Uterus (tissue), 4 donors: ENCODE results near the gene GPN2. TPM values are rescaled to one million over a fixed set of nuclear protein-coding genes. Genes with fewer than 3 reads are reported as not detected.
A peak's percentile ranks its signal among the peaks of the same experiment; 100 is the strongest.
"Not testable (repeated sequence)": the region's sequence is repeated elsewhere in the genome, so short reads cannot be mapped to it uniquely, and the experiment has no call there.

ENCODE experiments used
- DNase-seq, 2 donors: peaks; one replicate each; pipeline ENCODE4 v3.0.0-alpha.2; 2019 to 2020
- H3K27ac ChIP-seq, 2 donors: fragments of 200-600 bp; sonication (generic); 1 replicate in 1 of 2; 2 replicates in 1 of 2; pipeline ENCODE4 v1.5.1; 2016 to 2018
- H3K27me3 ChIP-seq, 2 donors: fragments of 200-600 bp; sonication (generic); one replicate each; pipeline ENCODE4 v1.5.1; 2018 to 2019; ENCODE audit warnings: control low read depth in 1 of 2
- H3K36me3 ChIP-seq, 2 donors: fragments of 200-600 bp; sonication (generic); one replicate each; pipeline ENCODE4 v1.5.1; 2019; ENCODE audit warnings: control low read depth in 1 of 2
- H3K4me1 ChIP-seq, 2 donors: fragments of 200-600 bp; sonication (generic); one replicate each; pipeline ENCODE4 v1.5.1; 2018 to 2019; ENCODE audit warnings: control low read depth in 1 of 2
- H3K4me3 ChIP-seq, 2 donors: fragments of 200-600 bp; sonication (generic); 1 replicate in 1 of 2; 2 replicates in 1 of 2; pipeline ENCODE4 v1.5.1; 2018 to 2019; ENCODE audit warnings: mild to moderate bottlenecking in 1 of 2
- H3K9me3 ChIP-seq, 2 donors: fragments of 200-600 bp; sonication (generic); one replicate each; pipeline ENCODE4 v1.5.1; 2019; ENCODE audit warnings: control low read depth in 1 of 2
- CTCF ChIP-seq, 4 experiments: fragments of 200-600 bp in 2 of 4; fragments of 450-650 bp in 2 of 4; sonication (generic) in 2 of 4; IDR thresholded peaks; one replicate each; pipeline ENCODE4 v1.5.1; 2016 to 2019; ENCODE audit warnings: antibody characterized with exemption in 4 of 4, mild to moderate bottlenecking in 2 of 4, moderate library complexity in 1 of 4
- POLR2A ChIP-seq, 2 donors: fragments of 450-650 bp; IDR thresholded peaks; one replicate each; pipeline ENCODE4 v1.6.1; 2016; ENCODE audit warnings: antibody characterized with exemption in 2 of 2, mild to moderate bottlenecking in 1 of 2, moderate library complexity in 1 of 2
- intact Hi-C: fragments of 100-400 bp; cut with DNase I; formaldehyde crosslinking; loops from one replicate; pipeline ENCODE4 v1.15.1; 2023; ENCODE audit warnings: low total_unique reads
- total RNA-seq, 4 donors: library from RNA; depleted of rRNA in 3 of 4; stranded (reverse); fragments of >200 nt in 3 of 4; gene quantifications; one replicate each; pipeline versions ENCODE4 v1.1.0 to v1.2.4, GENCODE V29; 2014 to 2023
- donor health status: DM: yes; HTN: yes; CAD: no.

Gene GPN2
- total RNA-seq, 4 donors from 2014 or later = 3.5 to 21.7 (median 11.4) TPM

GRCh38 chr1:26848941-26849774 lies 40.9 kb downstream of the GPN2 start:
- H3K9me3 ChIP-seq = no peaks in the 10 kb centered on the region
- intact Hi-C loops = no loop called here
- TF ChIP-seq CTCF (IDR thresholded peaks at IDR 0.05) = no peak
- no peak overlapping the region for H3K4me3 ChIP-seq
- H3K27ac ChIP-seq = peak overlapping the region; percentile 64 to 72
- H3K27me3 ChIP-seq = no peaks in the 10 kb centered on the region
- H3K36me3 ChIP-seq = no peaks in the 10 kb centered on the region
- DNase-seq = peak; percentile 70 to 72
- peaks cover 0 to 5% of the 10 kb centered on the region in 2 donors for H3K4me1 ChIP-seq

DNA sequence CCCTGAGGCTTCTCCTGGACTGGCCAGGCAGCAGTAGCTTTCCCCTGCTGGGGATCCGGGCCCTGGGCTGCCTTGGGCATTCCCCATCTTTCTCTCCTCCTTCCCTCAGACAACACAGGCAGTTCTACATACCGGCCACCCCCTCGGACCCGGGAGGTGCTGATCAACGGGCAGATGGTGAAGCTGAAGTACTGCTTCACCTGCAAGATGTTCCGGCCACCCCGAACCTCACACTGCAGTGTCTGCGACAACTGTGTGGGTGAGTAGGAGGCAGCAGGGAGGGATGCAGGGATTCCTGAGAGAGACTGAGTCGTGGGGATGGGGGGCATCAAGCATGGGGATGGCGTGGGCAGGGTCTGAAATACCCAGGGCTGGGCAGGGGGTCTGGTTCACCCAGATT lies 41.6 kb downstream of the GPN2 start:
- no peak for DNase-seq
- TF ChIP-seq POLR2A (IDR thresholded peaks at IDR 0.05) (no peak), CTCF (IDR thresholded peaks at IDR 0.05) (no peak)
- H3K27ac ChIP-seq = peak overlapping the region; percentile 64 to 72
- H3K9me3 ChIP-seq = no peaks in the 10 kb centered on the region
- H3K36me3 ChIP-seq = no peaks in the 10 kb centered on the region
- no peaks in the 10 kb centered on the region for H3K27me3 ChIP-seq
- no peak overlapping the region for H3K4me3 ChIP-seq
- H3K4me1 ChIP-seq = peaks cover 0 to 5% of the 10 kb centered on the region in 2 donors
- intact Hi-C loops = no loop called here

- H3K36me3 ChIP-seq, H3K9me3 ChIP-seq, H3K27me3 ChIP-seq, H3K4me1 ChIP-seq, H3K4me3 ChIP-seq, intact Hi-C loops, DNase-seq: not testable (repeated sequence)
- peak overlapping the region in 1 of 2 donors; percentile 64 for H3K27ac ChIP-seq
Measured at GRCh38 chr1:26847826-26848225, 42.3 kb downstream of the GPN2 start.

- Histone ChIP-seq H3K27ac (no peak overlapping the region), H3K27me3 (no peaks in the 10 kb centered on the region), H3K9me3 (no peaks in the 10 kb centered on the region), H3K4me1 (peaks cover 0 to 5% of the 10 kb centered on the region in 2 donors), H3K4me3 (no peak overlapping the region), H3K36me3 (no peaks in the 10 kb centered on the region)
- intact Hi-C loops = no loop called here
- DNase-seq = no peak
- no peak for TF ChIP-seq CTCF (IDR thresholded peaks at IDR 0.05)
- no peak for TF ChIP-seq POLR2A (IDR thresholded peaks at IDR 0.05)
Measured at GRCh38 chr1:26844424-26845196, 45.5 kb downstream of the GPN2 start.

DNA sequence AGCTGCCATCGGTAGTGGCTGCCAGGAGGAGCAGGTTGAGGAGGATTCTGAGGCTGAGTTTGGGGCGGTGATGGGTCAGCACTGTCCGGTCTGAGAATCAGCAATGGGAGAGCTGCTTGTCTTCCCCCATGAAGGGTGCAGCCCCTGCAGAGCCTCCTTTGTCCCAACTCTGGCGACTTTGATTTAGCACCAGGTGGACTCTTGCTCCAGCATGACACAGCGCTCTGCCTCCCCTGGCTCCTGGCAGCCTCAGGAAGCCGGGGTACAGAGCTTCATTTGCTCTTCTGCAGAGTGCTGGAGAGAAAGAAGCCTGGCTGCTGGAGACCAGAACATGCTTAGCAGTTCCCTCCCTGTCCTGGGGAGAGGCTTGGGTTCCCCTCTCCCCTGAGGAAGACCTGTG lies 50.3 kb downstream of the GPN2 start:
- no peaks in the 10 kb centered on the region for H3K4me1 ChIP-seq
- H3K4me3 ChIP-seq = no peak overlapping the region
- intact Hi-C loops = no loop called here
- TF ChIP-seq POLR2A (IDR thresholded peaks at IDR 0.05) = no peak
- TF ChIP-seq CTCF (IDR thresholded peaks at IDR 0.05) = no peak
- DNase-seq = no peak
- H3K36me3 ChIP-seq = no peaks in the 10 kb centered on the region
- no peaks in the 10 kb centered on the region for H3K9me3 ChIP-seq
- no peak overlapping the region for H3K27ac ChIP-seq
- H3K27me3 ChIP-seq = no peaks in the 10 kb centered on the region
